ENCODE data around the gene PCDHGA3. TPM values are rescaled to one million over a fixed set of nuclear protein-coding genes. Genes with fewer than 3 reads are reported as not detected.
A peak's percentile ranks its signal among the peaks of the same experiment; 100 is the strongest.

The PCDHGA3 gene
- total and polyA plus RNA-seq, 2 experiments from 2014 or later = 0.63 to 0.90 TPM

- no peak for TF ChIP-seq ZNF462 (CRISPR knock-in tag; IDR thresholded peaks at IDR 0.05)
- TF ChIP-seq EZH2phosphoT487 (IDR thresholded peaks at IDR 0.05; ENCODE audit: unreplicated experiment) = no peak
Observed at GRCh38 chr5:141322261-141322660, 21.4 kb upstream of the PCDHGA3 start (continued).

DNA sequence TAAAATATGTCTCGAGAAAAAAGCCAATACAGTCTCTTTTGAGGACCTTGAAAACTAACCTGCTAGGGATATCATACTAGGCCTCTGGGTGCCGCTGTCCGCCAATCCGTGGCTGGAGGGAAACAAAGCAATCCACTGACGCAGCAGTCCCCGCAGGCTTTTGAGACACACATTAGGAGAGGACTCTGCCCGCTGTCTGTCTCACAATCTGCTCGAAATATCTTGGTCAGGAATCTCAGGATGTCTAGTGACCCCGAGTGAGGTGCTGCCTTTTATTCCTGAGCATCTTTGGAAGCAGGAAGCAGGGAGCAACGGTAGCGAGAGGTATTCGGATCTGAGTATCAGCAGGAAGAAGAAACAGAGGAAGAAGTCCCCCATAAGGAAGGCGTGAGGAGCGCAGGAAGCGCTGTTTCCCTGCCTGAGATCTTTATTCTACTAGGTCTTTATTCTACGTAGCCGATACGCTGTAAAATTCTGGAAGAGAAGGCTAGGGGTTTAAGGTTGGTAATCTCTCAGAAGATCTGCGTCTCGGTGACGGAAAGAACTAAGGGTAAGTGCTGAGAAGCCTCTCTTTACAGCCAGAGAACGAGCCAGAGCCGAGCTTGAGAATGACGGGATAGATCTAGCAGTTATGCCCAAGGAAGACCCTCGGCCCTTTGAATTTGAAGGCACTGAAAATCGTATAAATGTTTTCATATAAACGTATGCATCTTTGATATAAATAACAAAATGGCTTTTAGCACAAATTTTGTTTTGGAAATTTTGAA, 17.4 kb upstream of the PCDHGA3 start:
- H3K4me2 ChIP-seq = peak overlapping the region; percentile 72
- H3K4me1 Mint-ChIP-seq = peaks cover 2% of the 10 kb centered on the region
- ATAC-seq (peak; percentile 97), DNase-seq (ENCODE audit: low spot score) (peak; percentile 88)
- no peak overlapping the region for H3K27ac ChIP-seq (ENCODE audit: low read depth)
- H3K4me1 ChIP-seq (ENCODE audit: insufficient read depth) = no peaks in the 10 kb centered on the region
- no peaks in the 10 kb centered on the region for H3K36me3 ChIP-seq (ENCODE audit: insufficient read depth)
- H3K4me3 ChIP-seq = peak overlapping the region; percentile 55
- H3K27me3 ChIP-seq (ENCODE audit: insufficient read depth) = no peaks in the 10 kb centered on the region
- no peaks in the 10 kb centered on the region for H3K27me3 Mint-ChIP-seq (ENCODE audit: insufficient read depth, low read depth, poor library complexity)
- no peaks in the 10 kb centered on the region for H4K20me1 ChIP-seq (replicated peaks; ENCODE audit: insufficient read depth)
- H3K36me3 Mint-ChIP-seq (ENCODE audit: low read depth) = peaks cover 21% of the 10 kb centered on the region
- peaks cover 41% of the 10 kb centered on the region for H3K9me3 Mint-ChIP-seq
- peak overlapping the region; percentile 72; the same call in 1 of the 2 replicates for H3K27ac Mint-ChIP-seq
- peak overlapping the region; percentile 70 for H3K4me3 Mint-ChIP-seq
- H3F3A ChIP-seq (replicated peaks; ENCODE audit: low read depth) = no peaks in the 10 kb centered on the region
- H3K79me2 ChIP-seq (replicated peaks; ENCODE audit: insufficient read depth) = no peaks in the 10 kb centered on the region
- H2AFZ ChIP-seq = no peak overlapping the region
- 0 out of 2 replicates have a peak, but pooled peaks cover 6% of the 10 kb centered on the region for H3K9me2 ChIP-seq (ENCODE audit: insufficient read depth)
- TF ChIP-seq EZH2phosphoT487 (IDR thresholded peaks at IDR 0.05; ENCODE audit: unreplicated experiment) = no peak
- peak; percentile 66 for TF ChIP-seq POLR2AphosphoS5 (IDR thresholded peaks at IDR 0.05; ENCODE audit: low read depth)
- TF ChIP-seq, protein P1, sequence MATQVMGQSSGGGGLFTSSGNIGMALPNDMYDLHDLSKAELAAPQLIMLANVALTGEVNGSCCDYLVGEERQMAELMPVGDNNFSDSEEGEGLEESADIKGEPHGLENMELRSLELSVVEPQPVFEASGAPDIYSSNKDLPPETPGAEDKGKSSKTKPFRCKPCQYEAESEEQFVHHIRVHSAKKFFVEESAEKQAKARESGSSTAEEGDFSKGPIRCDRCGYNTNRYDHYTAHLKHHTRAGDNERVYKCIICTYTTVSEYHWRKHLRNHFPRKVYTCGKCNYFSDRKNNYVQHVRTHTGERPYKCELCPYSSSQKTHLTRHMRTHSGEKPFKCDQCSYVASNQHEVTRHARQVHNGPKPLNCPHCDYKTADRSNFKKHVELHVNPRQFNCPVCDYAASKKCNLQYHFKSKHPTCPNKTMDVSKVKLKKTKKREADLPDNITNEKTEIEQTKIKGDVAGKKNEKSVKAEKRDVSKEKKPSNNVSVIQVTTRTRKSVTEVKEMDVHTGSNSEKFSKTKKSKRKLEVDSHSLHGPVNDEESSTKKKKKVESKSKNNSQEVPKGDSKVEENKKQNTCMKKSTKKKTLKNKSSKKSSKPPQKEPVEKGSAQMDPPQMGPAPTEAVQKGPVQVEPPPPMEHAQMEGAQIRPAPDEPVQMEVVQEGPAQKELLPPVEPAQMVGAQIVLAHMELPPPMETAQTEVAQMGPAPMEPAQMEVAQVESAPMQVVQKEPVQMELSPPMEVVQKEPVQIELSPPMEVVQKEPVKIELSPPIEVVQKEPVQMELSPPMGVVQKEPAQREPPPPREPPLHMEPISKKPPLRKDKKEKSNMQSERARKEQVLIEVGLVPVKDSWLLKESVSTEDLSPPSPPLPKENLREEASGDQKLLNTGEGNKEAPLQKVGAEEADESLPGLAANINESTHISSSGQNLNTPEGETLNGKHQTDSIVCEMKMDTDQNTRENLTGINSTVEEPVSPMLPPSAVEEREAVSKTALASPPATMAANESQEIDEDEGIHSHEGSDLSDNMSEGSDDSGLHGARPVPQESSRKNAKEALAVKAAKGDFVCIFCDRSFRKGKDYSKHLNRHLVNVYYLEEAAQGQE (IDR thresholded peaks at IDR 0.05; ENCODE audit: unreplicated experiment) = no peak
- no peak for TF ChIP-seq ETS1 (IDR thresholded peaks at IDR 0.05)
- TF ChIP-seq ZNF114 (CRISPR knock-in tag; IDR thresholded peaks at IDR 0.05) = no peak
- no peak for TF ChIP-seq STAT1 (IDR thresholded peaks at IDR 0.05; ENCODE audit: unreplicated experiment)

Measured in GM23338 (cell line).